A673 (cell line): Measurements from ENCODE around the gene SIVA1.
A peak's percentile ranks its signal among the peaks of the same experiment; 100 is the strongest.

Source experiments
- EZH2 ChIP-seq: fragments of 200-600 bp; sonication (generic); IDR thresholded peaks from 2 replicates; pipeline ENCODE4 v1.6.1; 2017; ENCODE audit warnings: borderline replicate concordance, low read depth, mild to moderate bottlenecking, mixed read lengths, antibody characterized with exemption, low read length; ENCODE audit not compliant: poor library complexity, severe bottlenecking
- TF ChIP-seq, protein P1 (sequence below): fragments of 300-800, 200-600 bp; sonication (generic); conservative IDR thresholded peaks from 2 replicates; pipeline ENCODE4 v1.5.1; 2017; ENCODE audit warnings: low read depth, mild to moderate bottlenecking, antibody characterized with exemption, low read length, moderate library complexity, mixed read lengths

- TF ChIP-seq, protein P1, sequence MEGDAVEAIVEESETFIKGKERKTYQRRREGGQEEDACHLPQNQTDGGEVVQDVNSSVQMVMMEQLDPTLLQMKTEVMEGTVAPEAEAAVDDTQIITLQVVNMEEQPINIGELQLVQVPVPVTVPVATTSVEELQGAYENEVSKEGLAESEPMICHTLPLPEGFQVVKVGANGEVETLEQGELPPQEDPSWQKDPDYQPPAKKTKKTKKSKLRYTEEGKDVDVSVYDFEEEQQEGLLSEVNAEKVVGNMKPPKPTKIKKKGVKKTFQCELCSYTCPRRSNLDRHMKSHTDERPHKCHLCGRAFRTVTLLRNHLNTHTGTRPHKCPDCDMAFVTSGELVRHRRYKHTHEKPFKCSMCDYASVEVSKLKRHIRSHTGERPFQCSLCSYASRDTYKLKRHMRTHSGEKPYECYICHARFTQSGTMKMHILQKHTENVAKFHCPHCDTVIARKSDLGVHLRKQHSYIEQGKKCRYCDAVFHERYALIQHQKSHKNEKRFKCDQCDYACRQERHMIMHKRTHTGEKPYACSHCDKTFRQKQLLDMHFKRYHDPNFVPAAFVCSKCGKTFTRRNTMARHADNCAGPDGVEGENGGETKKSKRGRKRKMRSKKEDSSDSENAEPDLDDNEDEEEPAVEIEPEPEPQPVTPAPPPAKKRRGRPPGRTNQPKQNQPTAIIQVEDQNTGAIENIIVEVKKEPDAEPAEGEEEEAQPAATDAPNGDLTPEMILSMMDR = peak; percentile 32; the same call in 1 of the 2 replicates
- TF ChIP-seq EZH2 = no peak
Observed at GRCh38 chr14:104799244-104800014, 46.5 kb downstream of the SIVA1 start.
